Hypothalamus (tissue), 51 donors: ENCODE results near the gene CFAP97D2.
"Not testable (repeated sequence)": the region's sequence is repeated elsewhere in the genome, so short reads cannot be mapped to it uniquely, and the experiment has no call there.

Source experiments
- DNase-seq, 51 donors: peaks; one replicate each; lab custom pipeline; 2025; lab: John Stamatoyannopoulos, UW

The CFAP97D2 gene

DNA sequence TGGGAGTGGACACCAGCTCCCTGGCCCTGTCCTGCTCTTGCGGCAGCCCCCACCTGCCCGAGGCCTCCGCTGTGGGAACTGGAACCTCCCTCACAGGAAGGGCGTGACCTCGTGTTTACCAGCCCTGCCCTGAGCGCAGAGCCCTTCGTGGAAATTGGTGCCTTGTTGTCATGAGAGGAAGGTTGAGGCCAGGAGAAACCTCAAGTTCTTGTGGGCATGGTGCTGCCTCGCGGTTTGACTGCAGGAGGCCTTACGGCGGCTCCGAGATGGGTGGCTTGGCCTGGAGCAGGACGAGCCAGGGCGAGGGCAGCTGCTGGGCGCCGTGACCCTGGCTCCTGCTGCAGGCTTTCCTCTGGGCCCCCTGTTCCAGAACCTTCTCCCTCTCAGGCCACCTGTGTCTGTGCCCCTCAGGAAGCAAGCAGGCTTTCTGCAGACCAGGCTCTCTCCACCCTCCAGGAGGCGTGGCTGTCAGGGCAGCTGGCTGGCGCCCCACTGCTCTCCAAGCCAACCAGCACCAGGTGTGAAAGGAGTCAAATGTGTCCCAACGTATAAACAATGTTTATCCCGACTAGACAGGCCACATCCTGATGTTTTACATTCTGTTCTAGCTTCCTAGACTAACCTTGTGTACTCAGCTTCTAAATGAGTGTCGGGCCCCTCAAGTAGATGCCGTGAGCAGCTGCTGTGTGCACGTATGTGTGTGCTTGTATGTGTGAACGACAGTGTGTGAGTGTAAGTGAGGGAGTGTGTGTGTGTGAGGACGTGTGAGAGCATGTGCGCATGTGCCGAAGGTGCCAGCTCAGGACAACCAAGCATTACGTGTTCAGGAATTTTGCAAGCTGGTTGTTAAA lies 36.2 kb upstream of the CFAP97D2 start:
- no peak for DNase-seq

- no peak for DNase-seq
Measured at GRCh38 chr13:114143806-114144605, 35.1 kb upstream of the CFAP97D2 start.

DNA sequence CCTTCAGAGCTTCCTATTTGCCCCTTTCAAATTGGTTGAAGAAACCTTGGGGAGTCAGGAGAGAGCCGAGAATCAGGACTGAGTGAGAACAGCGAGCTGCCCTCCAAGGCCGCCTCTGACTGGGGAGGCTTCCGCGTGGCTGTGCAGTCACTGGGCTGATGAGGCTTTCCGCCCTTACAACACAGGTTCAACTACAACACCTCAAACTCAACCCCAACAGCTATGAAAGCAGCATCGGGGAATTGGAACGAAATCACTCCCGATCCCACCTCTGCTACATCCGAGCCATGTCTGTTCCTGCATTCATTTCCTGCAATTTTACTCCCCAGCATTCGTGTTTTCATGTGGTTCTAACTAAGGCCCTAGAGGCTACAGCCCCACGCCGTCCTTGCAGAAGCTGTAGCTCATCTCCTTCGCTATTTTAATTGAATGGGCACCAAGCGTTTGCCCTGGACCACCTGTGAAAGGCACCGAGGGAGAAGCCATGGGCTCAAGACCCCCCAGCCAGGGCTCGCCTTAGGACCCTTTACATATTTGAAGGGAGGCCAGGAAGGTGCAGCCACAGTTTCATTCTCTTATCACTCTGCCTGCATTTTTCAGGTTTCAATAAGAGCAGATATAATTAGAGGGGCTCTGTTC lies 34.3 kb upstream of the CFAP97D2 start:
- no peak for DNase-seq

DNA sequence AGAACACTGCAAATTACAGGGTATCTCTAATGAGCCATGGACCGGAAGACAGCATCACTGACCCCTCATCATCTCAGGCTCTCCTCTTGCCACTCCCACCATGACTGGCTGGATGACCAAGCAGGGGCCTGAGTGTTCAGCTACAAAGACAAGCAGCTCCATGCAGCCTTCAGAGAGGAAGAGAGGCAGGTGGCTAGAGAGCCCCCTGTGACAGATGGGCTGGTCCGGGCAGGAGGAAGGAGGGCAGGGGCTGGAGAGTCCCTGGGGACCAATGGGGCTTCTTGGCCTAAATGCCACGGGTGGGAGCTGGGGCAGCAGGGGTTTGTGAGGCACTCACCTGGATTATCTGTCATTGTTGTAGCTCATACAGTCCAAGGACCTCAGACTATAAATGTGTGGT lies 33.8 kb upstream of the CFAP97D2 start:
- DNase-seq = no peak

DNA sequence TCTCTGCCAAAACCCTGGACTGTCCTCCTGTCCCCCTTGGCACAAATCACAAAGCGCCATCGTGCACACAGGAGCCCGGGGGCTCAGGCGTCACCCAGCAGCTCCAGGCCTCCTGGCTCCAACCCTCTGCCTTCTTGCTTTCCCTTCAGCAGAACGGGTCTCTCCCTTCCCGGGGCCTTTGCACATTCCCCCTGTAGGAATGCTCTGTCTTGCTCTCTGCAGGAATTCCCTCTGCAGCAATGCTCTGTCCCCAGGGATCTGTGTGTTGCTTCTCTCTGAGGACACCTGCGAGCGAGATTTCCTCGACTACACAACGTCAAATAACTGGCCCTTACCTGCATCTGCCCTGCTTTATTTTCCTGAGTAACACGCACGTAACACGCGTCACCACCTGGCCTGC lies 33.3 kb upstream of the CFAP97D2 start:
- DNase-seq = no peak

DNA sequence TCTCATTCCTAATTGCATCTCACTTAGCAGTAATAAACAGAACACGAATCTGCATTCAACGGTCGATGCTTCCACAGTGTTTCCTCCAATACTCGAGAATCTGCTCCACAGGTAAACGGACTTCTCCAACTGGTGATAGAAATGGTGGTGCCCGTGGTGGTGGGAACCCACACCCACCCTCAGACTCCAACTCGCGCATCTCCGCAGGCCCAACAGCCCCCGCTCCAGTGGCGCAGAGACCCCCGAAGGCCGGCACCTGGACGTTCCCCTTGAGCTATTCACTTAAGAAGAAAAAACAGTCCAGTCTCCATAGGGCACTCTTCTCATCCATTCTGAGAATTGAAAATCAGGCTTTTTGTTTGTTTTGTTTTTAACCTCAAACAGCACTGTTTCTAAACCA lies 32.9 kb upstream of the CFAP97D2 start:
- DNase-seq = no peak

DNA sequence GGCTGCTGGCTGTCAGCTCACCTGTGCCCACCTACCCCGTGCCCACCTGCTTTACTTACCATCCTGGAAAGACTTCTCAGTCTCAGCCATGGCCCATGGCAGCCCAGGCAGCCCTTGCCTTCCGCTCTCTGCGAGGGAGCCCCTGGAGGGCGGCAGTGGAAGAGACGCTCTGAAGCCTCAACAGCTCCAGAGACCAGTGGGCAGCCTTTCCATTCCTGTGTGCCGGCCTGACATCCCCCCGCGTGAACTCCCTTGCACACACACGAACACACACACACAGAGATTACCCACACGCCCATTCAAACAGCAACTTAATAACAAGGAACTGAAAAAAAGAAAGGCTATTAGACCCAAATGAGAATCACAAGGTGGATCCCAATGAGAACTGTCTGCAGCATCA lies 32.4 kb upstream of the CFAP97D2 start:
- no peak for DNase-seq

DNA sequence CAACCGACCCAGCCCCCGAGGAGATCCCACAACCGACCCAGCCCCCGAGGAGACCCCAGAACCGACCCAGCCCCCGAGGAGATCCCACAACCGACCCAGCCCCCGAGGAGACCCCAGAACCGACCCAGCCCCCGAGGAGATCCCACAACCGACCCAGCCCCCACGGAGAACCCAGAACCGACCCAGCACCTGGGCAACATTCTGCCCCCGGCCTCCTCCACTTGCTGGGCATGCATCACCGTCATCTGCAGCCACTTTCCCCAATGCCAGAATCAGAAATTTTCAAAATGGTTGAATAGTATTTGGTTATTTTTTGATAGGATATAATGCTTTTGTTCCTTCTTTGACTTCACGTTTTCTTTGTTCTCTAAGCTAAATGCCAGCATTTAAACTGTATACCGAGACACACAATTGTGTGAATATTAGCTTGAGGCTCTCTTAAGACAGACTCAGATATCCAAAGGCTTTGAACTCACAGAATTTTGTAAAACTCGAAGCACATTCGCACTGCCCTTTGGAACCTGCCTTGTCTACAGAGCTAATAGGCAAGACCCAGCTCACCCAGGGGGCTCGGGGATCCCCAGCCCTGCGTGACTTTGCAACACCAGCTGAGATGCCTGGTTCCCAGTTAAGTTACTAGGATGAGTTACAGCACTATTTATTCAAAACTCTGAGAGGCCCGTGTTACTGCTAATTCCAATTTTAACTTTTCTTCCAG lies 31.1 kb upstream of the CFAP97D2 start:
- no peak for DNase-seq

DNA sequence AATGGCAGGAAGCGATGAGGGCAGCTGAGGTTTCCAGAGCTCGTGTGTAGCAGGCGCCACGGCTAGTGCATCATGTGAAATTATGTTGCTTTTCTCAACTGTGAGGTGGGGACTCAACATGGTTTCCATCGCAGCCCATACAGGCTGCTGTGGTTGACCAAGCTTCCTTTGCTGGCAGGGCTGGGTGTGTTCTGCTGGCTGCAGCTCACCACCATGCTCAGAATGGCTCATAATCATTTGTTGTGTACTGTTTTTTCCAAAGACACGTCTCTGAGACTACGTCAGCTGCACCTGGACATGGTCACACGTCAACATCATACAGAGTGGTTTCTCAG lies 30.6 kb upstream of the CFAP97D2 start:
- no peak for DNase-seq

GRCh38 chr13:114148886-114149285 lies 30.2 kb upstream of the CFAP97D2 start:
- not testable (repeated sequence) for DNase-seq

- DNase-seq = no peak
Measured at GRCh38 chr13:114149774-114150740, 29.0 kb upstream of the CFAP97D2 start.

- DNase-seq = peak in 20 of 51 donors; percentile 13 to 63 (median 40)
Measured at GRCh38 chr13:114151031-114151430, 28.0 kb upstream of the CFAP97D2 start.

- no peak for DNase-seq
Measured at GRCh38 chr13:114151565-114152284, 27.3 kb upstream of the CFAP97D2 start.

DNA sequence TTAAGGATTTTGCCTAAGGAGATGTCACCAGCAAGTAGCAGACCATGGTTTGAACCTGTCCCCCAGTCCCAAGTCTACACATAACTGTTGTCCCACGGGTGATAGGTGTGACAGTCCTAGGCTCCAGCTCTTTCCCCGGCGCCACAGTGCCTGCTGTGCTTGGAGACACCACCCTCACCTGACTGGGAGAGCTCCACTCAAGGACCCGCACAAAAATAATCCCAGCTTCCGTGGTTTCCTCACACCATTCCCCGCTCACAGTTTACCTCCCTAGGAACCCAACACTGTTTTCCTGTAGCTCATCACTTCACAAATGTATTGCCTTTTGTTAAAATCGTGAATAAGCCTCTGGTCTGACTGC lies 26.8 kb upstream of the CFAP97D2 start:
- DNase-seq = no peak

DNA sequence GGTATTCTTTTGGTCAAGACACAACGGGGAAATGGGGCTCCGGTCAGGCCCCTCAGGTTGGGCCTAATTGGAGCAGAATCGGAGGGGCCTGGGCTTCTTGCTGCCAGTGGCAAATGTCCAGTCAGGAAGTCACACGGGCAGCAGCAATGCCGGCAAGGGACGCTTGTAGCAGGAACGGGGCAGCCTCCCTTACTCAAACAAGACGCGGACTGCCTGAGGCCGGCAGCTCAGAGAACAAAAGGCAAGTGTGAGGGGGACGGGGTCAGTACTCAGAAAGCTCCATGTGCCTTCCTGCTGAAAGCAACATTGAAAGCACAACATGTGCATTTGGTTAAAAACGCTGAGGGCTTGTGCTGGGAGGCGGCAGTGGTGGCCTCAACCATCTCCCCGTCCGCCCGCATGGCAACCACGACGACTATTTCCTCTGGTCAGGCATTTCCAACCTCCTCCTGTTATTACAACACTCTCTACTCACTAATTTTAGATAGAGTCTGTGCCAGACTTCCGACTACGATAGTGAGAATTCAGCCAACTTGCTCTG lies 26.2 kb upstream of the CFAP97D2 start:
- DNase-seq = peak in 1 of 51 donors; percentile 14

GRCh38 chr13:114153485-114154080 lies 25.5 kb upstream of the CFAP97D2 start:
- DNase-seq = no peak

DNA sequence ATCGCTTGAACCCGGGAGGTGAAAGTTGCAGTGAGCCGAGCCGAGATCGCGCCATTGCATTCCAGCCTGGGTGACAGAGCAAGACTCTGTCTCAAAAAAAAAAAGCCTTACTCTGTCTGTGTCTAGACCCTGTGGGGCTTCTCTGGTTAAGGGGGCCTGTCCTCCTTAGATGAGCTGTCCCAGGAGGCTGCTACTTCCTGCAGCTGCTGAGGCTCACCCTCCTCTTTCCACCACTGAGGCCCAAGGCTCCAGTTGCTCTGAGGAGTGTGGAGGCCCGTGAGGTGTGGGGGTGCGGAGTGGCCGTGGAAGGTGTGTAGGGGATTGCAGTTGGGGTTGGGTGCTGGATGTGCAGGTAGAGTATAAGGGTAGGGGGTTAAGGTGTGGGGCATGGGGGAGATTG lies 24.6 kb upstream of the CFAP97D2 start:
- DNase-seq = no peak

DNA sequence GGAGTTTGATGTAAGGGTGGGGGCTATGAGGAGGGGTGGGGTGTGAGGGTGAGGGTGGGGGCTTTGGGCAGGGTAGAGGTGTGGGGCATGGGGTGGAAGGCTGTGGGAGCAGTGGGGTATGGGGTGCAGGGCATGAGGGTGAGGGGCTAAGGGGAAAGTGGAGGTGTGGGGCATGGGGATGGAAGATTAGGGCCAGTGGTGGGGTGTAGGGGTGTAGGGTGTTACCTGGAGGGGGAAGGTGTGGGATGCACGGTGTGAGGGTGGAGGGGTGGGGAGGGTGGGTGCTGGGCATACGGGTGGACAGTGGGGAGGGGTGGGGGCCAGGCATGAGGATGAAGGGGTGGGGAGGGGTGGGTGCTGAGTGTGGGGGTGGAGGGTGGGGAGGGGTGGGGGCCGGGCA lies 23.7 kb upstream of the CFAP97D2 start:
- no peak for DNase-seq
